Ishikawa (cell line): ENCODE results near the gene RNH1.

ENCODE experiments used
- EGR1 ChIP-seq: IDR thresholded peaks from 2 replicates; pipeline ENCODE4 v1.6.1; 2012
- FOXM1 ChIP-seq: IDR thresholded peaks from 2 replicates; pipeline ENCODE4 v1.6.1; 2012; ENCODE audit warnings: low read depth, borderline replicate concordance
- NFIC ChIP-seq: IDR thresholded peaks from 2 replicates; pipeline ENCODE4 v1.6.1; 2012
- TF ChIP-seq, protein P1 (sequence below): IDR thresholded peaks from 2 replicates; pipeline ENCODE4 v1.6.1; 2012
- TF ChIP-seq, protein P2 (sequence below): IDR thresholded peaks from 2 replicates; pipeline ENCODE4 v1.6.1; 2012; ENCODE audit warnings: low read depth, mild to moderate bottlenecking

DNA sequence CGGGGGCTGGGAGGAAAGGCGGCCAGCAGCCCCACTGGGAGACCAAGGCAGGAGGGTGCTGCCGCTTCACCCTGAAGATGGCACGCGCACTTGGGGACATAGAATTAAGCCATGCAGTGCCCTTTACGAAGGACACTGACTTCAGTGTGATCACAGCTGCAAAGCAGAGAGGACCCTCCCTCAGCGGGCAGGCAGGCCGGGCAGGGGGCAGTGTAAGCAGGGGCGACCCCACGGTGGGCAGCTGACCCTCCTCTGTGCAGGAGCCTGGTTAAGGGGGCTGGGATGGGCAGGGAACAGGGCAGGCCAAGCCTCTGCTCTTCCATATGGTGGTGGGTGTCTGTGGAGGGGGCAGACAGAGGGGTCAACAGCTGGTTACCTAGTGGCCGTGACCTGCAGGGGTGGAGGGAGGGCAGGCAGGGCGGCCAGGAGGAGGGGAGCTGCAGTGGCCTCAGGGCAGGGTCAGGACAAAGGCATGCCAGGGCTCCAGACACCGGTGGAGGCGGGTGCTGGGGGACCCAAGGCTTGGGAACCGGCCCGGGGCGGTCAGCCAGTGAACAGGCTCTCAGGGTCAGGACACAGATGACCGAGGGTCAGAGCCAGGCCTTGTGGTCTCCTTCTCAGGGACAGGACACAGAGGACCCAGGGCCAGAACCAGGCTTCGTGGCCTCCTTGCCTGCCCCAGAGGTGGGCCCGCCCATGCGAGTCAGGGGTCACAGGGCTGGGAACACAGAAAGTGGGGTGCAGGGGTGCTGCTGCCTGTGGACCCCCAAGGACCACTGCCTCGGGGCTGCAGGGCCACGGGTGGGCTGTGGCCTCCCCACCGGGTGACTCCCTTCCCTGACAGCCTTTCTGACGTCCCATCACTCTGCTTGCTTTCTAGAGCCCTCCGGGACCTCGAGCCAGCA is 46.3 kb upstream of the RNH1 start:
- TF ChIP-seq, protein P1, sequence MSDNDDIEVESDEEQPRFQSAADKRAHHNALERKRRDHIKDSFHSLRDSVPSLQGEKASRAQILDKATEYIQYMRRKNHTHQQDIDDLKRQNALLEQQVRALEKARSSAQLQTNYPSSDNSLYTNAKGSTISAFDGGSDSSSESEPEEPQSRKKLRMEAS = no peak
- TF ChIP-seq FOXM1 = no peak
- TF ChIP-seq NFIC = no peak
- TF ChIP-seq EGR1 = no peak
- TF ChIP-seq, protein P2, sequence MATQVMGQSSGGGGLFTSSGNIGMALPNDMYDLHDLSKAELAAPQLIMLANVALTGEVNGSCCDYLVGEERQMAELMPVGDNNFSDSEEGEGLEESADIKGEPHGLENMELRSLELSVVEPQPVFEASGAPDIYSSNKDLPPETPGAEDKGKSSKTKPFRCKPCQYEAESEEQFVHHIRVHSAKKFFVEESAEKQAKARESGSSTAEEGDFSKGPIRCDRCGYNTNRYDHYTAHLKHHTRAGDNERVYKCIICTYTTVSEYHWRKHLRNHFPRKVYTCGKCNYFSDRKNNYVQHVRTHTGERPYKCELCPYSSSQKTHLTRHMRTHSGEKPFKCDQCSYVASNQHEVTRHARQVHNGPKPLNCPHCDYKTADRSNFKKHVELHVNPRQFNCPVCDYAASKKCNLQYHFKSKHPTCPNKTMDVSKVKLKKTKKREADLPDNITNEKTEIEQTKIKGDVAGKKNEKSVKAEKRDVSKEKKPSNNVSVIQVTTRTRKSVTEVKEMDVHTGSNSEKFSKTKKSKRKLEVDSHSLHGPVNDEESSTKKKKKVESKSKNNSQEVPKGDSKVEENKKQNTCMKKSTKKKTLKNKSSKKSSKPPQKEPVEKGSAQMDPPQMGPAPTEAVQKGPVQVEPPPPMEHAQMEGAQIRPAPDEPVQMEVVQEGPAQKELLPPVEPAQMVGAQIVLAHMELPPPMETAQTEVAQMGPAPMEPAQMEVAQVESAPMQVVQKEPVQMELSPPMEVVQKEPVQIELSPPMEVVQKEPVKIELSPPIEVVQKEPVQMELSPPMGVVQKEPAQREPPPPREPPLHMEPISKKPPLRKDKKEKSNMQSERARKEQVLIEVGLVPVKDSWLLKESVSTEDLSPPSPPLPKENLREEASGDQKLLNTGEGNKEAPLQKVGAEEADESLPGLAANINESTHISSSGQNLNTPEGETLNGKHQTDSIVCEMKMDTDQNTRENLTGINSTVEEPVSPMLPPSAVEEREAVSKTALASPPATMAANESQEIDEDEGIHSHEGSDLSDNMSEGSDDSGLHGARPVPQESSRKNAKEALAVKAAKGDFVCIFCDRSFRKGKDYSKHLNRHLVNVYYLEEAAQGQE = no peak
